Keratinocyte (primary cell): Measurements from ENCODE around the gene SLC13A3.

Experiments used
- EZH2 ChIP-seq: IDR thresholded peaks from one replicate; pipeline ENCODE4 v1.6.1; 2012; ENCODE audit warnings: inconsistent platforms, mild to moderate bottlenecking, low read length, moderate library complexity
- TF ChIP-seq, protein P1 (sequence below), 3 experiments: IDR thresholded peaks in 1 of 3; conservative IDR thresholded peaks in 1 of 3; optimal IDR thresholded peaks in 1 of 3; 2 replicates in 2 of 3; 3 replicates in 1 of 3; pipeline versions ENCODE3 to v1.5.1; 2011; ENCODE audit warnings: low read length in 3 of 3, mild to moderate bottlenecking in 3 of 3, moderate library complexity in 2 of 3, control low read depth in 1 of 3, inconsistent platforms in 1 of 3; ENCODE audit not compliant: insufficient read depth in 2 of 3; ENCODE audit errors: extremely low read depth in 1 of 3

DNA sequence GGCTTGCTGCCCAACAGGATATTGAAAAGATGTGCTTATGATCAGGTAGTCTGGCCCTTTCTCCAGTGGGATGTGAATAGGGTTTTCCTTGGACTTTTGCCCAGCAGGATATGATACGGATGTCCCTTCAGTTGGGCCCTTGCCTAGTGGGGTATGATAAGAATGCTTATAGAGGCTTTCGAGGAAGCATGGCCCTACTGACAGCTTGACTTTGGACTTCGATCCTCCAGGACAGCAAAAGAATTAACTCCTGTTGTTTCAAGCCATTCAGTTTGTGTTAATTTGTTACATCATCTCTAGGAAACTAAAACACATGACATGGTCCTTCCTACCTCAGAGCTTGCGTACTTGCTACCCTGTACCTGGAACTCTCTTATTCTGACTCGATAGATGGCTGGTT lies 128.2 kb downstream of the SLC13A3 start:
- TF ChIP-seq, protein P1, sequence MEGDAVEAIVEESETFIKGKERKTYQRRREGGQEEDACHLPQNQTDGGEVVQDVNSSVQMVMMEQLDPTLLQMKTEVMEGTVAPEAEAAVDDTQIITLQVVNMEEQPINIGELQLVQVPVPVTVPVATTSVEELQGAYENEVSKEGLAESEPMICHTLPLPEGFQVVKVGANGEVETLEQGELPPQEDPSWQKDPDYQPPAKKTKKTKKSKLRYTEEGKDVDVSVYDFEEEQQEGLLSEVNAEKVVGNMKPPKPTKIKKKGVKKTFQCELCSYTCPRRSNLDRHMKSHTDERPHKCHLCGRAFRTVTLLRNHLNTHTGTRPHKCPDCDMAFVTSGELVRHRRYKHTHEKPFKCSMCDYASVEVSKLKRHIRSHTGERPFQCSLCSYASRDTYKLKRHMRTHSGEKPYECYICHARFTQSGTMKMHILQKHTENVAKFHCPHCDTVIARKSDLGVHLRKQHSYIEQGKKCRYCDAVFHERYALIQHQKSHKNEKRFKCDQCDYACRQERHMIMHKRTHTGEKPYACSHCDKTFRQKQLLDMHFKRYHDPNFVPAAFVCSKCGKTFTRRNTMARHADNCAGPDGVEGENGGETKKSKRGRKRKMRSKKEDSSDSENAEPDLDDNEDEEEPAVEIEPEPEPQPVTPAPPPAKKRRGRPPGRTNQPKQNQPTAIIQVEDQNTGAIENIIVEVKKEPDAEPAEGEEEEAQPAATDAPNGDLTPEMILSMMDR (optimal IDR thresholded peaks at IDR 0.05 in 1 of 3, IDR thresholded peaks at IDR 0.05 in 1 of 3, conservative IDR thresholded peaks at IDR 0.05 in 1 of 3; ENCODE audit: extremely low read depth in 1 of 3, insufficient read depth in 2 of 3, low read length in 3 of 3): no peak
- no peak for TF ChIP-seq EZH2
